ENCODE results near the gene ZBTB44. TPM values are rescaled to one million over a fixed set of nuclear protein-coding genes. Genes with fewer than 3 reads are reported as not detected.
"Not testable (repeated sequence)": the region's sequence is repeated elsewhere in the genome, so short reads cannot be mapped to it uniquely, and the experiment has no call there.

ZBTB44 gene
- total RNA-seq, 1 donor from 2014 or later, result 48.3 TPM

DNA sequence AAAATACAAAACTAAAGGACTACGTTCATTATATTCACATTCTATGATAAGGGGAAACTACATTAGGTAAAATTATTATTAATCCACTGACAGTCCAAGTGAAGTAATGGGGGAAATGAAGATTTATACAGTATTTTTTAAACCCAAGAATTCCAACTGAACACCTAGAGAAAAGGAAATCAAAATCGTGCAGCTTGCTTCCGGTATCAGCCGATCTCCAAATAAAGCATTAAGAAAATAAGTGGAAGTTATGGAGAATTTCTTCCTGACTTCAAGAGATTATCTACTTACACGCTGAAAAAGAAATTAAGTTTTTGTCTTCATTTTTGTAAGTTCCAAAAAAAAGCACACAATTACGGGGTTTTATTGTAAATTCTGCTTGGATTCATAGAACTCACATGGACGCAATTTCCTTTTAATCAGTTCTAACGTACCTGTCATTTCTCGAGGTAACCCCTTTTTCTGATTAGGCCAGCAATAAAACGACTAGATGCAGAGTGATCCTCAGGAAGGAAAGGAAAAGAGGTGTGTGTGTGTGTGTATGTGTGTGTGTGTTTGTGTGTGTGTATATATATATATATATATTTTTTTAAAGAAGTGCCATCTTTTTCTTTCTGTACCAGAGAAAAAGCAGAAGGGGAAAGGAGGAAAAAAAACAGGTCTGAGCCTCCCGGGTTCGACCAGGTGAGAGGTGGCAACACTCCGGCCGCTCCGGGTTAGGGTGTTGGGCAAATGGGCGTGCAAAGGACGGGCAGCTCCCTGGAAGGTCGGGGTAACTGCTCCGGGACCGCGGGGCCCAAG is 1.1 kb downstream of the ZBTB44 start:
- intact Hi-C loops (cut with micrococcal nuclease), result loop anchor here (1.0 to 10.0 kb wide), 8 partner anchors 8 to 1589 kb away; partner anchors contain the start of genes PRDM10 and TMEM45B

DNA sequence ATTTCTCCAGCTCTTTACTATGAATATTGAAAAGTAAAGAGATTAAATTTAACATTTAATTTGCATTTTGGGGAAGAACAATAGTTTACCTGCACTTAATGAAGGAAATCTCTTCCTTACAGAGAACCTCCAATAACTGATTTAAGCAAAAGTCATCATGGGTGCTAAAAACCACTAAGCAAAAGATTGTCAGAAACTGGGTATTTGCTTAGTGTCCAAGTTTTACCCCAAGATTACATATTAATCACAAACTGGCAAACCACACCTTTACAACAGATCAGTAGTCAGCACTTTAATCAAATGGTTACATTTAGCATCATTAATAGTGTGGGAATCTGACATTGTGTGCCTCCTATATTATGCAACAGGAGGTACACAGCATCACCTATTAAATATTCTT is 2.7 kb downstream of the ZBTB44 start:
- intact Hi-C loops (cut with micrococcal nuclease), result loop anchor here (10.0 kb wide), 3 partner anchors 323 to 1587 kb away; partner anchors contain the start of gene TMEM45B

DNA sequence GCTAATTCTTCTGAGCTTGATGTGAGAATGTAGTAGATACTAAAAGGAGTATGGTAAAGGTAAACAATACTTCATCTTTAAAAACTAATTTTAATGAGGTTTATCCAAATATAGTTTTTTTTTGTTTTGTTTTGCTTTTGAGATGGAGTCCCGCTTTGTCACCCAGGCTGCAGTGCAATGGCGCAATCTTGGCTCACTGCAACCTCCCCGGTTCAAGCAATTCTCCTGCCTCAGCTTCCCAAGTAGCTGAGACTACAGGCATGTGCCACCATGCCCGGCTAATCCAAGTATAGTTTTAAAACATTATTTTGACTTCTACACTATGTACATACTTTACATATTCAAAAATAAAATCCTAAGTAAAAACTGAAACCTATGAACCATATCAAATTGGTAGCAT is 4.1 kb downstream of the ZBTB44 start:
- intact Hi-C loops (cut with micrococcal nuclease), result loop anchor here (10.0 kb wide), 3 partner anchors 324 to 1586 kb away; partner anchors contain the start of gene TMEM45B

DNA sequence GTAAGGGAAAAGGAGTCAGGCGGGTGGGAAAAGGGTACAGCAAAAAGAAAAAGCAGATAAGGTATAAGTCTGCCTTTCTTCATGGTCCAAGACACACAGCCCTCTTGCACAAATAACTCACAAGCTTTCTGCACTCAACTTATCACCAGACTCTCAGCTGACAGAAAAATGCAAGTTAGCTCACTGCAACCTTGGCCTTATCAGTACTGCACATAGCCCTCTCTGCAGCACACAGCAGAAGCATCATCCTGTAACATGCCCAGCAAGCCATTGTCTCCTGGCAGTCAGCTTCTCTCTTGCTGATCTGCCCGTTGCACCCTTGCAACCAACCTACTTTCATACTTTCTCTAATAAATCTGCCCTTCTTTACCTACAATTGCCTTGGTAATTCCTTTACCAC is 5.8 kb downstream of the ZBTB44 start:
- intact Hi-C loops (cut with micrococcal nuclease), result no loop called here

DNA sequence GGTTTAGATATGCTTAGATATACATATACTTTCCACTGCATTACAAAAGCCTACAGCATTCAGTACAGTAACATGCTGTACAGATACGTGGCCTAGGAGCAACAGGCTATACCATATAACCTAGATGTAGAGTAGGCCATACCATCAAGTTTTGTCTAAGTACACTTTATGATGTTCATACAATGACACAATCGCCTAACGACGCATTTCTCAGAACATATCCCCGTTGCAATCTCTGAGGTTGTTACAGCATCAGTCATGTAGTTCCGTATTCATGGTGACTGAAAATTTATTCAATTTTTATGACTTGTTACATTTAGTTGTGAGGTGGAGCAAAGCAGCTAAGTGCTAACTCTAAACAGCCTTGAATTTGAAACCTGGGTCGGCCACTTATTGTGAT is 6.7 kb downstream of the ZBTB44 start:
- intact Hi-C loops (cut with micrococcal nuclease), result no loop called here

DNA sequence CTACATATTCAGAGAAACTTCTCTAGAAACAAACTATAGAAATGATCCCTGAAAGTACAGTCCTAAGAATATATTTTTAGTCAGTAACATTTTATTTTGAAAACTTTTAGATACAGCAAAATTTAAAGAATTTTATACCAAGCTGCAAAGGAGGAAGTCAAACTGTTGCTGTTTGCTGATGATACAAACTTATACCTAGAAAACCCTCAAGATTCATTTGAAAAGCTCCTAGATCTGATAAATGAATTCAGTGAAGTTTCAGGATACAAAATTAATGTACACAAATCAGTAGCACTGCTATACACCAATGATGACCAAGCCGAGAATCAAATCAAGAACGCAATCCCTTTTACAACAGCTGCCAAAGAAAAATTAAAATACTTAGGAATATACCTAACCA is 10.1 kb downstream of the ZBTB44 start:
- intact Hi-C loops (cut with micrococcal nuclease), result loop anchor here (1.0 kb wide), 1 partner anchor 9 kb away; no protein-coding TSS in a partner anchor

DNA sequence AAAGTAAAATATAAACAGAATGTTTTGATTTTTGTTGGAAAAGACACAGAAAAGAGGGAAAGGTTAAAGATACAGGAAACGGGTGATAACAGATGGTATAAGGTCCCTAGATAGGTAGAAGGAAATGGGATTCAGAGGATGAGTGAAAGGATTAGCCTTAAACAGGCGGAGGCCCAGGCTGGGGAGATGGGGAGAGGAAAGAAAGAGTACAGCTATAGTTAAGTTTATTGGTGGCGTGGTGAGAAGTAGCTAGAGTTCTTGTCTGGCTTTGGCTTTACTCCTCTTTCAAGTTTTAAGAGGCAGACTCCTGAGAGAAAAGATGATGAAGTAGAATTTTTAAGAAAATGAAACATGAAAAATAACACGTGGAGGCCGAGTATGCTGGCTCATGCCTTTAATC is 13.7 kb downstream of the ZBTB44 start:
- intact Hi-C loops (cut with micrococcal nuclease), result no loop called here

DNA sequence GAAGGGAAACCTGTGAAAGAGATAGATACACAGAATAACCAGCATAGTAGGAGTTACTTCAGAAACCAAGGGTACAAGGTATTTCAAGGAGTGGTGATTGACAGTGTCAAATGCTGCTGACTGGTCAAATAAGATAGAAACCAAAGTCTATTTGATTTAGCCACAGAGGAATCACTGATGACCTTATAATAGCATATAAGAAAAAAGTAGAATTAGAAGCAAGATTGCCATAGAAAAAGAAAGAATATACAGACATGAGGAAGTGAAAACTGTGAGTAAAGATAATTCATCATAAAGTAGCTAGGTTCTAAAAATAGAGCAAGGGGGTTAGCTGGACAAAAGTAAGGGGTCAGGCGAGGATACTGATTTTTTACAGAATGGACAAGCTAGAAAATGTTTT is 14.2 kb downstream of the ZBTB44 start:
- intact Hi-C loops (cut with micrococcal nuclease), result no loop called here

DNA sequence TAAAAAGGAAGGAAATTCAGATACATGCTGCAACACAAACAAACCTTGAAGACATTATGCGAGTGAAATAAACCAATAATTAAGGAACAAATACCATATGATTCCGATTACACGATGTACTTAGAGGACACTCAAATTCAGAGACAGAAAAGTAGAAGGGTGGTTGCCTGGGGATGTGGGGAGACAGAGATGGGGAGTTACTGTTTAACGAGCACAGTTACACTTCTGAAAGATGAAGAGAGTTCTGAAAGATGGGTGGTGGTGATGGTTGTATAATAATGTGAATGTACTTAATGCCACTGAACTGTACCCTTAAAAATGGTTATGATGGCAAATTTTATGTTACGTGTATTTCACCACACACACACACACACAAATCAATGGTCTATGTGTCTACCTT is 14.7 kb downstream of the ZBTB44 start:
- intact Hi-C loops (cut with micrococcal nuclease), result no loop called here

DNA sequence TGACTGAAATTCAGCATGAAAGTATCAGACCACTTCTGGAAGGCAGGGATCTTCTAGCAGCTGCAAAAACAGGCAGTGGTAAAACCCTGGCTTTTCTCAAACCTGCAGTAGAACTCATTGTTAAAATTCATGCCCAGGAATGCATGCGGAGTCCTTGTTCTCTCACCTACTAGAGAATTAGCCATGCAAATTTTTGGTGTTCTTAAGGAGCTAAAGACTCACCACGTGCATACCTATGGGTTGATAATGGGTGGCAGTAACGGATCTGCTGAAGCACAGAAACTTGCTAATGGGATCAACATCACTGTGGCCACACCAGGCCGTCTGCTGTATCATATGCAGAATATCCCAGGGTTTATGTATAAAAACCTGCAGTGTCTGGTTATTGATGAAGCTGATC is 19.1 kb downstream of the ZBTB44 start:
- intact Hi-C loops (cut with micrococcal nuclease), result no loop called here

DNA sequence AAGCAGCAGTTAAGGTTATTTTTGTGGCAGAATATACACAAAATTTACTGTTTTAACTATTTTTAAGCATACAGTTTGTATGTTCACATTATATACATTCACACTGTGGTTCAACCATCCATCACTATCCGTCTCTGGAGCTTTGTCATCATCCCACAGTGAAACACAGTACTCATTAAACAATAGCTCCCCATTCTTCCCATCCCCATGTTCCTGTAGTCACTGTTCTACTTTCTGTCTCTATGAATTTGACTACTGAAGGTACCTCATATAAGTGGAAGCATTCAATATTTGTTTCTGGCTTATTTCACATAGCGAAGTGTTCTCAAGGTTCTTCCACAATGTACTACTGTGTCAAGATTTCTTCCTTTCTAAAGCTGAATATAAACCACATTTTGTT is 32.6 kb downstream of the ZBTB44 start:
- intact Hi-C loops (cut with micrococcal nuclease), result no loop called here

DNA sequence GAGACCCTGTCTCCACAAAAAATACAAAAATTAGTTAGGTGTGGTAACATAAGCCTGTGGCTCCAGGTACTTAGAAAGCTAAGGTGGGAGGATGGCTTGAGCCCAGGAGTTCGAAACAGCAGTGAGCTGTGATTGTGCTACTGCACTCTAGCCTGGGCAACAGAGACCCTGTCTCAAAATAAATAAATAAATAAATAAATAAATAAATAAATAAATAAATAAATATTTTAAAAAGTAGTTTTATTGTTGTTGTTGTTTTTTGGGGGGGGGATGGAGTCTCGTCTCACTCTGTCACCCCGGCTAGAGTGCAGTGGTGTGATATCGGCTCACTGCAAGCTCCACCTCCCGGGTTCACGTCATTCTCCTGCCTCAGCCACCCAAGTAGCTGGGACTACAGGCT is 33.4 kb downstream of the ZBTB44 start:
- intact Hi-C loops (cut with micrococcal nuclease), result not testable (repeated sequence)

DNA sequence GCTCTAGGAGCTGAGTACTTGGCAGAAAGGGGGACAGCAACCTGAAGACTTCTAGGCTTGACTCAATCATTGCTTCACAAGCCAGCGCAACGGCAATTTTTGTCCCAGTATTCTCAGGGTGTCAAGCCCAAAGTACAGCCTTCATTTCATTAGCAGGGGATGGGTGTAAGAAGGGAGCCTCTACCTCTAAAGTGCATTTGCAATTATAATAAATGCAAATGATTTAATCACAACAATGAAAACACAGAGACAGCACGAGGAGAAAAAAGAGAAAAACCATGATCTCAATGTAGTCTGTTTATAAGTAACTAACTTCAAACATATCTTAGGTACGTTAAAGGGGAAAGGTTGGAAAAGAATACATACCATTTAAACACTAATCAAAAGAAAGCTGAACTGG is 34.7 kb downstream of the ZBTB44 start:
- intact Hi-C loops (cut with micrococcal nuclease), result loop anchor here (2.0 kb wide), 1 partner anchor 35 kb away; the partner anchor contains the start of gene ZBTB44

DNA sequence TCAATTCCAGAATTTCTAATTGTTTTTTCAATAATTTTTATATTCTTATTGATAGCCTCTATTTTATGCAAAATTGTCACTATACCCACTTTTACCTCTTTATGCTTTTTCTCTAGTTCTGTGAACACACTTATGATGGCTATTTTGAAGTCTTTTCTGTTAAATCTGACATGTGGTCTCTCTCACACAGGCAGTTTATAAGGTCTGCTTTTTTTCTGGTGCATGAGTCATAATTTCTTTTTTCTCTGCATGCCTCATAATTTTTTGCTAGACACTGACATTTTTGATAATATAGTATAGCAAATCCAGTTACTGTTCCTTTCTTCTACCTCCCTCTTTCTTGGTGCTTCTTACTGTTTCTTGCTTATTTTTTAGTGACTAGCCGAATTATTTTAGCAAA is 36.0 kb downstream of the ZBTB44 start:
- intact Hi-C loops (cut with micrococcal nuclease), result loop anchor here (2.0 kb wide), 1 partner anchor 36 kb away; the partner anchor contains the start of gene ZBTB44

DNA sequence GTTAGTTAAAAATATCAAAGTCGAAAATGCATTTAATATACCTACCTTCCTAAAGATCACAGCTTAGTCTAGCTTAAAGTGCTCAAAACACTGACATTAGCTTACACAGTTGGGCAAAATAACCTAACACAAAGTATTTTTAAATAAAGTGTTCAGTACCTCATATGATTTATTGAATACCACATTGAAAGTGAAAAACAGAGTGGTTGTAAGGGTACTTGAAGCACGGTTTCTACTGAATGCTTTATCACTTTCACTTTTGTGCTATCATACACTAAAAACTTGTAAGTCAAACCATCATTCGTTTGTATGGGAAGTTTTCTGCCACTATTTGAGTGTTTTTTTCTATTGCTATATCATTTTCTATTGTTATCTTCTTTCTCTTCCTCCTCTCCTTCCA is 36.6 kb downstream of the ZBTB44 start:
- intact Hi-C loops (cut with micrococcal nuclease), result loop anchor here (2.0 kb wide), 1 partner anchor 37 kb away; the partner anchor contains the start of gene ZBTB44

DNA sequence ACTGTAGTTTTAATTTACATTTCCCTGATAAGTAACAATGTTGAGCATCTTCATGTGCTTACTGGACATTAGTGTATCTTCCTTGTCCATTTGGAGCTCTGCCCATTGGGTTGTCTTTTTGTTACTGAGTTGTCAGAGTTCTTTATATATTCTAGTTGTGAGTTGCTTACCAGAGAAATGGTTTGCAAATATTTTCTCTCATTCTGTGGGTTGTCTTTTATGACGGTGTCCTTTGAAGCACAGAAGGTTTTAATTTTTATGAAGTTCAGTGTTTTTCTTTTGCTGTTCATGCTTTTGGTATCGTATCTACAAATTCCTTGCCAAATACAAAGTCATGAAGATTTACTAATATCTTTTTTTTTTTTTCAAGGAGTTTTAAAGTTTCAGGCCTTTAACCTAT is 42.4 kb downstream of the ZBTB44 start:
- intact Hi-C loops (cut with micrococcal nuclease), result no loop called here

DNA sequence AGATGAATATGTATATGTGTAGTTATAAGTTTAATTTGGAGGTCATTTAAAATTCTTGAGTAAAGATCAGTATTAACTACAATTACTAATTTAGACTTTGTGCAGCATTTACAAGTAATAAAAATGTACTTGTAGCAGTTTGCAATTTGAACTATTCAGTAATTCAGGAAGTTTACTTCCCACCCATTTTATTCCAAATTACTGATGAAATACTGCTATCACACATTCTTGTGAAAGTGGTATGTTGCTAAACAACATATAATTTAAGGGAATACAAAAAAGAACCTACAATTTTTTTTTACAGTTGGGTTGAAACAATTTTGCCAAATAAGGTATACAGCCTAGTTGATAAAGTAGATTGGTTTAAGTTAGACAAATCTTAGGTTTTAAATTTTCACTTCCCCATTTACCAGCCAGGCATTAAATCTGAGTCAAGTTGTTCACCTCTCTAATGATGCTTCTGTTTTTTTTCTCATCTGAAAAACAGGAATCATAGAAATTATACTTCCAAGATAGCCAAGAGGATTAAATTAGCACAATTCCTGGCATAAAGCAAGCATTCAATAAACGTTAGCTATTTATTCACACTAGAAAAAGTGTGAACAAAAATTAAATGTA is 45.3 kb downstream of the ZBTB44 start:
- intact Hi-C loops (cut with micrococcal nuclease), result no loop called here

DNA sequence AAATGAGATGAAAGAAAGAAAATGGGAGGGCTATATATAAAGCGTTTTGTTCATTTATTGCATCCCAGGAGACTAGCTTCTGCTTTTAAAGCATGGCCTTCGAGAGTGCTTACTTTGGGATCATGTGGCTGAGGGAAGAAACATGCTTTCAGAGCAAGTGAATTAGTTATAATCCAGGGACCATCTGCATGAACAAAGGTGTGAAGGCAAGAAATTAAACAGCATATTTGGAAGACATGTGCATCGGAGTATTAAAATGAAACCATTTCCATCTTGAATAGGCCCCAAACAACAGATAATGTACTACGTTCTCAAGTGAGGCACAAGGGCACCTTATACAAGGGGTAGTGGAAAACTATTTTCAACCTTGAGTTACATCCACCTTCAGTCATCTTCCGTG is 51.4 kb downstream of the ZBTB44 start:
- intact Hi-C loops (cut with micrococcal nuclease), result no loop called here

DNA sequence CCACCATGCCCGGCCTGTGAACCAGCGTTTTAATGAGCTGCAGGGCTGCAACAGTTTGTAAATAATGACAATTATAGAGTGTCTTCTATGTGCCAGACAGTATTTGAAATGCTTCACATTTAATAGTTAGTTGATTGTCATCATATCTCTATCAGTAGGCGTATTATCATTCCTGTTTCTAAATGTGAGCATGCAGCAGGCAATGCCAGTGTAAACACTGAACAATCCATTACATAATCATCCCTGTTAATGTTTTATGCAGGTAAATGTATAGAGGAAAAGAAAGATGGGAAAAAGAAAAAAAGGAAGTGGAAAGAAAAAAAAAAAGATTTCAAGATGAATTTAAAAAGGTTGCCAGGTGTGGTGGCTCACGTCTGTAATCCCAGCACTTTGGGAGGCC is 52.3 kb downstream of the ZBTB44 start:
- intact Hi-C loops (cut with micrococcal nuclease), result no loop called here

DNA sequence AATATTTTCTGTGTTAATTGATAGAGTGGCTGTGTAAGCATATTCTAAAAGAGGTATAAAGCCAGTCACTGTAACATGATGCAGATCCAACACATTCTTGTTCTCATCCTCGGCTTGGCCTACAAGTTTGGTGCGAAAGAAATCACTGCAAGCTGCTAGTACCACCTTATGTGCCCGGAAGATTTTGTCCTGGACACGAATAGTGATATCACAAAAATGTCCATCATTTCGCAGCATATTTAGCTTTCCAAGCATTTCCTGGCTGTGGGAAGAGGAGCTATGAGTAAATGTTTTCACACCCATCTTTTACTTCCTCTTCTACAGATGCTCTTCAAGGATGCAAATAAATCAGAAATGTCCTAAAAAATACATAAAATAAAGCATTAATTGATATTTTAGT is 53.1 kb downstream of the ZBTB44 start:
- intact Hi-C loops (cut with micrococcal nuclease), result no loop called here

DNA sequence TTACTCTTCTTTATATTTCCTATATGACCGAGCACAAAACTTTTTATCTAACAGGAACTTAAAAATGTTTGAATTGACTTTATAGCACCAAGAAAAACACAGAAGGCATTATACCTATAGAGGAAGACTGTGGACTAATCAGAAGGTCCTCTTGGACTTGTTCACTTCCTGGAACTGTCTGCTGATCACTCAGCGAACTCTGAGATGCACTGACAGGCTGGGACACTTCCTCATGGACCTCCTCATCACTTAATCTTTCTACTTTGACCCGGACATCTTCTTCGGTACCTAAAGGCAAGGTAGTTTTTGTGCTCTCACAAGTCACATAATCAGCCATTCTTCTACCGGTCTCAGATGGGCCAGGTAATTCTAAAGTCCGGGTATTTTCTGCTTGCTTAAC is 54.0 kb downstream of the ZBTB44 start:
- intact Hi-C loops (cut with micrococcal nuclease), result no loop called here

DNA sequence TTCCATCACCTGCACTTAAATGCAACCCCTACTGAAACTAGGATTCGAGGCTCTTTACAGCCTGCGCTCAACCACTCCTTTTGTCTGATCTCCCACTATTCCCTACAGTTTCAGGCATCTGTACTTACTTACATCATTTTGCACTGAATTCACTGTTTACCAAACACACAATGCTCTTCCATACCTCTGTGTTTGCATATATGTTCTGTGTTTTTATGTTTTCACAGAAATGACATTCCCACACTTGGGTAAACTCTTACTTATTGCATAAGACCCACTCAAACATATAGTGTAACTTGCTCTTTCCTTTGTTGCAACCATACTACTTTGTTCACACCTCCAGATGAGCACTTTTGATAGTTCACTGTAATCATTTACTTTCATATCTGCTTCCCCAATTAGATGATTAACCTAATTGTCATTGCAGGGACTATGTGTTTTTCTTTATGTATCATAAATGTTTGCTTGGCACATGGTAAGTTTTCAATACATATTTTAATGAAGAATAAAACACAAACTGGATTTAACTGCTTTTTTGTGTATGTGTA is 54.6 kb downstream of the ZBTB44 start:
- intact Hi-C loops (cut with micrococcal nuclease), result no loop called here

Data from T-helper 1 cell treated with Interleukin-12 subunit alpha and Interleukin-12 subunit beta and Interleukin-4 antibody, amounts not matched to agents 30 ng/mL and 1 ng/mL, for 36 hours (primary cell).